Tibial nerve (tissue), 4 donors: ENCODE measurements around the gene CFAP410.

ENCODE experiments used
- EP300 ChIP-seq, 2 donors: sonication (generic); formaldehyde crosslinking; IDR thresholded peaks; one replicate each; pipeline ENCODE4 v1.6.1; 2017; ENCODE audit warnings: antibody characterized with exemption in 2 of 2, mild to moderate bottlenecking in 1 of 2
- POLR2A ChIP-seq, 2 donors: fragments of 450-650 bp; IDR thresholded peaks; one replicate each; pipeline ENCODE4 v1.6.1; 2017; ENCODE audit warnings: antibody characterized with exemption in 2 of 2, mild to moderate bottlenecking in 2 of 2, moderate library complexity in 2 of 2
- TF ChIP-seq, protein P1 (sequence below), 5 experiments: fragments of 200-600 bp in 3 of 5; fragments of 450-650 bp in 2 of 5; sonication (generic) in 3 of 5; IDR thresholded peaks; one replicate each; pipeline ENCODE4 v1.5.1; 2016 to 2019; ENCODE audit warnings: antibody characterized with exemption in 5 of 5, mild to moderate bottlenecking in 3 of 5, moderate library complexity in 2 of 5

DNA sequence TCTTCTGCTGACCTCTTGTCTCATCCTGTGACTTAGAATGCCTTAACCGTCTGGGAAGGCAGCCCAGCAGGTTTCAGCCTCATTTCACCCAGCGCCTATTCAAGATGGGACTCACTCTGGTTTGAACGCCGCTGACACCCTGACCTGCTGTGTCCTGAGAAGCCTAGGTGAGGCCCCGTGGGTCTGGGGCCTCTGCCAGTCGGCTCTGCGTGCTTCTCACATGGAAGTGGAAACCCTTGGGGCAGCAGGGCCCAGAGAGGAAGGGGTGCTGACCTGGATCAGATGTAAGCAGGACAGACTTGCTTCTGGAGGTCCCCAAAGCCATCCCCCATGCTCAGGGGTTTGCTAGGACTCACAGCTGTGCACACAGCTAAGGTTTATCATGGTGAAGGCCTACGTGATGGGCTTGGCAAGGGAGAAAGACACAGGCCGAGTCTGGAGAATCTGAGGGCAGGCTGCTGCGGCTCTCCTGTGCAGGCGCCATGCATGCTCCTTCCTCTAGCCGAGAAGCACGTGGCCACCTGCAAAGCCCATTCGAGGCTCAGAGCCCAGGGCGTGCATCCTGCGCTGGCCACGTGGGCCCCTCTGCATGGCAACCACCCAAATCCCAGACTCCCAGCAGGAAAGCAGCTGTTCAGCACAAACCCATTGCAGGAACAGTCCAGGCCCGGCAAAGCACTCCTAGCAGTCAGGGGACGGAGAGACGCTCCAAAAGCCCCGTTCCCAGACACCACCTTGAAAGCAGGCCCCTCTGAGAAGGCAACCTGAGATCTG lies 18.1 kb upstream of the CFAP410 start:
- TF ChIP-seq POLR2A (IDR thresholded peaks at IDR 0.05) (no peak), EP300 (IDR thresholded peaks at IDR 0.05) (no peak)
- TF ChIP-seq, protein P1, sequence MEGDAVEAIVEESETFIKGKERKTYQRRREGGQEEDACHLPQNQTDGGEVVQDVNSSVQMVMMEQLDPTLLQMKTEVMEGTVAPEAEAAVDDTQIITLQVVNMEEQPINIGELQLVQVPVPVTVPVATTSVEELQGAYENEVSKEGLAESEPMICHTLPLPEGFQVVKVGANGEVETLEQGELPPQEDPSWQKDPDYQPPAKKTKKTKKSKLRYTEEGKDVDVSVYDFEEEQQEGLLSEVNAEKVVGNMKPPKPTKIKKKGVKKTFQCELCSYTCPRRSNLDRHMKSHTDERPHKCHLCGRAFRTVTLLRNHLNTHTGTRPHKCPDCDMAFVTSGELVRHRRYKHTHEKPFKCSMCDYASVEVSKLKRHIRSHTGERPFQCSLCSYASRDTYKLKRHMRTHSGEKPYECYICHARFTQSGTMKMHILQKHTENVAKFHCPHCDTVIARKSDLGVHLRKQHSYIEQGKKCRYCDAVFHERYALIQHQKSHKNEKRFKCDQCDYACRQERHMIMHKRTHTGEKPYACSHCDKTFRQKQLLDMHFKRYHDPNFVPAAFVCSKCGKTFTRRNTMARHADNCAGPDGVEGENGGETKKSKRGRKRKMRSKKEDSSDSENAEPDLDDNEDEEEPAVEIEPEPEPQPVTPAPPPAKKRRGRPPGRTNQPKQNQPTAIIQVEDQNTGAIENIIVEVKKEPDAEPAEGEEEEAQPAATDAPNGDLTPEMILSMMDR (IDR thresholded peaks at IDR 0.05): no peak
